Activated CD4-positive, alpha-beta T cell treated with anti-CD3 and anti-CD28 coated beads for 24 hours (primary cell): ENCODE results near the gene BCL3.
"Not testable (repeated sequence)": the region's sequence is repeated elsewhere in the genome, so short reads cannot be mapped to it uniquely, and the experiment has no call there.

Experiments
- DNase-seq, 2 donors: peaks; one replicate each; pipeline ENCODE4 v3.0.0-alpha.2; 2020; ENCODE audit warnings: low read depth in 2 of 2

BCL3 gene

GRCh38 chr19:44748426-44749254 is at the start of gene BCL3:
Gene BCL3 (plus strand): TSS chr19:44748708. CDS start chr19:44748791, 83 bp downstream.
- DNase-seq: peak; percentile 40 to 52

DNA sequence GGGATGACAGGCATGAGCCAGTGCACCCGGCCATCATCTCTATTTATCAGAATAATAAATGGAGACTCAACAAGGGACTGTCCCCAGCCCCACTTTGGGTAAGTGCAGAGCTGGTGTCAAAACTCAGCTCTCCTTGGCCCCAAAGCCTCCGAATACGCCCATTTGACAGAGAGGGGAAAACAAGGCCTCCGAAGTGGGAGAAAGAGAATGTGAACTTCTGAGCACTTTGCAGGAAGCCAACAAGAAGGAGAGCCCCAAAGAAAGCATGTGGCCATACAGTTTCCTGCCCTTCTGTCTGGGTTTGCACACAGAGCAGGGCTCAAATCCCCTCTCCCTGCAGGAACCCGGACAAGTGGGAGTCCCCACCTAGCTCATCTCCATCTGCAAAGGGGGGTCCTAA is 48.0 kb upstream of the BCL3 start:
- no peak for DNase-seq

GRCh38 chr19:44701228-44701627 is 47.3 kb upstream of the BCL3 start:
- no peak for DNase-seq

DNA sequence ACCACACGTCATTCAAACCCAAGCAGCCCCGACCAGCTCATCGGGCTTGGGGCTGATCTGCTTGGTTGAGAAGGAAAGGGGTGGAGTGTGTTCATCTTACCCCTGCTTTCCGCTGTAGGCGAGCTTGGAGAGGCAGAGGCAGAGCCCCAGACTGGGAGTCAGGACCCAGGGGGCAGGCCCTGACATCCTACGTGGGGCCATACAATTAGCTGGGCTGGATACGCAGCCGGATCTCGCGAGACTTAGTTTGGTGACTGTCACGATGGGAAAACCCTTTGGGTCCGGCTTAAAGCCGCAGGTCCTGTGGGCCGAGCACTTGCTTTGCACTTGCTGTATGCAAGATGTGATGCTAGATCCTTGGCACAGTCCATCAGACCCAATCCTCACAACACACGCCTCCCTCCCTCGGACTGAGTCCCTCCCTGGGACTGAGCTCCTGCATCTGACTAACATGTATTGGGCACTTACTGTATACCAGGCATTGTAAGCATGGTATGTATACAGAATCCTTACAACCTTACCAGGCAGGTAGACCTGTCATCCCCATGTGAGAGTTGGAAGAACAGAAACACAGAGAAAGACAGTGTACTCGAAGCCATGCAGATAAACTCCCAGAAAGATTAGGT is 45.8 kb upstream of the BCL3 start:
- DNase-seq: no peak

DNA sequence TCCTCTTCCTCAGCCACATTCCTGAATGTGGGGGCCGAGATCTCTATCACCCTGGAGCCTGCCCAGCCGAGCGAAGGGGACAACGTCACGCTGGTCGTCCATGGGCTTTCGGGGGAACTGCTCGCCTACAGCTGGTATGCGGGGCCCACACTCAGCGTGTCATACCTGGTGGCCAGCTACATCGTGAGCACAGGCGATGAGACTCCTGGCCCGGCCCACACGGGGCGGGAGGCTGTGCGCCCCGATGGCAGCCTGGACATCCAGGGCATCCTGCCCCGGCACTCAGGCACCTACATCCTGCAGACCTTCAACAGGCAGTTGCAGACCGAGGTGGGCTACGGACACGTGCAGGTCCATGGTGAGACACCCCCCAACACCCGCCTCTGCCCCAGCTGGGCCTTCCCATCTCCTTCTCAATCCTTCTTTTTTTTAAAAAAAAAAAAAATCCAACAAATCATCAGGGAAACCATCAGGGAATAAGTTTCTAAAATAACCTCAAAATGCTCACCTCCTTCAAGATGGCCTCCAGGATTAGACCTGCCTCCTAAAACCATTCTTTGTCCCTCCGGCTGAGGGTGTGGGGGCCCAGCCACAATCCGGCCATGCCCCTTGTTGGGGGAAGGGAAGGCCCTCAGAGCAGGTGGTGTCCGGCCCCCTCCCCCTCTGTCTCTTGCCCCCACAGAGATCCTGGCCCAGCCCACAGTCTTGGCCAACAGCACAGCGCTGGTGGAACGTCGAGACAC is 45.0 kb upstream of the BCL3 start:
- DNase-seq: no peak

- DNase-seq: no peak
Measured at GRCh38 chr19:44704982-44705381, 43.5 kb upstream of the BCL3 start.

DNA sequence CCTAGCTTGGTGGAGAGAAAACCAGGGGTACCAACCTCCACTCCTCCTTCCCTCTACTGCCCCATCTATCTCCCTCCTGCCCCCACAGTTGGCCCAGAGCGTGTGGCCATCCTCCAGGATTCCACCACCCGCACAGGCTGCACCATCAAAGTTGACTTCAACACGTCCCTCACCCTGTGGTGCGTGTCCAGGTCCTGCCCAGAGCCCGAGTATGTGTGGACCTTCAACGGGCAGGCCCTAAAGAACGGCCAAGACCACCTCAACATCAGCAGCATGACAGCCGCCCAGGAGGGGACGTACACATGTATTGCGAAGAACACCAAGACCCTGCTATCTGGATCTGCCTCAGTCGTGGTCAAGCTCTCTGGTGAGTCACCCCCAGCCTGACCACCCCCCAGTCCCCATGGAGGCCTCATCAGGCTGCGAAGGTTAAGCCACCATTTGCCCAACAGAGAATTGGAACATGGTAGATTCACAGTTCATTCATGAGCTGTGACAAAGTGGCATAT is 43.0 kb upstream of the BCL3 start:
- no peak for DNase-seq

DNA sequence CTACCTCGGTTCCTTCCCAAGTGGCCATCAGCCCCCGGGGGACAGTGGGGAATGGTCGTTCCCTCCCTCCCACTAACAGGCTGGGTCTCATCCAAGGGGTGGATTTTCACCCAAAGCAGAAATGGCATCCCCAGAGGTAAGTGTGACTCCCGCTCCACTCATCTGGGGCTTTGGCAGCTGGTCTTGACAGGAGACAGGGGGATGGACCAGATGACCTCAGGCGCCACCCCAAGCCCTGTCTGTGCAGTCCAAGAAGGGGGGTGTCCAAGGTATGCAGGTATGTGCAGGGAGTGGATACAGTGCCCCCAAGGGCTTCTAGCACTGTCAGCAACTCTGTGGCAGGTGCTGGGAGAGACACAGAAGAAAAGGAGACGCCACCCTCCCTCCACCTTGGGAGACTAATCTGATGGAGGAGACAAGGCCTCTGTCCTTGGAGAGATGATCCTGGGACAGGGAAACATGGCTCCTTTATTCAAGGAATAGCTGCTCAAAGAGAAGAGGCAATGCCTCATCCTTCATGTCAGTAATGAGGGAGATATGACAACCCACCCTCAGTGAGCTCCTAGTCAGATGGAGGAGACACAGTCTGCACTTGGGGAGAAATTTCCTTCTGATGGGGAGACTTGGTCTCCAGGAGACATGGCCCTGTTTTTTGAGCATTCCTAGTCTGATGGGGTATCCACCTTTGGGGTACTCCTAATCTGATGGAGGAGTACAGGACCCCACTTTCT is 41.8 kb upstream of the BCL3 start:
- DNase-seq: no peak

DNA sequence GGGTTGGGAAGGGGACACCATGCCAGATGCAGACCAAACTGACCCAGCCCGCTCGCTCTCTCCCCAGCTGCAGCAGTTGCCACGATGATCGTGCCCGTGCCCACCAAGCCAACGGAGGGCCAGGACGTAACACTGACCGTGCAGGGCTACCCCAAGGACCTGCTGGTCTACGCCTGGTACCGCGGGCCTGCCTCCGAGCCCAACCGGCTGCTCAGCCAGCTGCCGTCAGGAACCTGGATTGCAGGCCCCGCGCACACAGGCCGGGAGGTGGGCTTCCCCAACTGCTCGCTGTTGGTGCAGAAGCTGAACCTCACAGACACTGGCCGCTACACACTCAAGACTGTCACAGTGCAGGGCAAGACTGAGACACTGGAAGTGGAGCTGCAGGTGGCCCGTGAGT is 40.7 kb upstream of the BCL3 start:
- DNase-seq: no peak

- DNase-seq: no peak
Measured at GRCh38 chr19:44708940-44709339, 39.6 kb upstream of the BCL3 start.

DNA sequence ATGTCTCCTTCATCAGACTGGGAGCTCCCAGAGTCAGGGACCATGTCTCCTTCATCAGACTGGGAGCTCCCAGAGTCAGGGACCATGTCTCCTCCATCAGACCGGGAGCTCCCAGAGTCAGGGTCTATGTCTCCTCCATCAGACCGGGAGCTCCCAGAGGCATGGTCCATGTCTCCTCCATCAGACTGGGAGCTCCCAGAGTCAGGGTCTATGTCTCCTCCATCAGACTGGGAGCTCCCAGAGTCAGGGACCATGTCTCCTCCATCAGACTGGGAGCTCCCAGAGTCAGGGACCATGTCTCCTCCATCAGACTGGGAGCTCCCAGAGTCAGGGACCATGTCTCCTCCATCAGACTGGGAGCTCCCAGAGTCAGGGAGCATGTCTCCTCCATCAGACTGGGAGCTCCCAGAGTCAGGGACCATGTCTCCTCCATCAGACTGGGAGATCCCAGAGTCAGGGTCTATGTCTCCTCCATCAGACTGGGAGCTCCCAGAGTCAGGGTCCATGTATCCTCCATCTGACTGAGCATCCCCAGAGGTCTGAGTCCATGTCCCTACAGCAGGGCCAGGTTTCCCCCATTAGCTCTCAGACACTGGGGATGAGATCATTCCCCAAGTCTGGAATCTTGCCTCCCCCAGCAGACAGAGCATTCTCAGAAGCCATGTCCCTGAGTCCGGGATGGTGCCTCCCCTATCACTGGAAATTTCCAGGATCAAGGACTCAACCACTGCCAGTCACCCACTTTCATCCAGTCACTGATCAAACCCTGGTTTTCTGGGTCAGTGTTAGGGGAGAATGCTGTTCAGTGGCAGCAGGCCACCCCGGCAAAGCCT is 38.9 kb upstream of the BCL3 start:
- DNase-seq: not testable (repeated sequence)

- DNase-seq: no peak
Measured at GRCh38 chr19:44710483-44710882, 38.0 kb upstream of the BCL3 start.

DNA sequence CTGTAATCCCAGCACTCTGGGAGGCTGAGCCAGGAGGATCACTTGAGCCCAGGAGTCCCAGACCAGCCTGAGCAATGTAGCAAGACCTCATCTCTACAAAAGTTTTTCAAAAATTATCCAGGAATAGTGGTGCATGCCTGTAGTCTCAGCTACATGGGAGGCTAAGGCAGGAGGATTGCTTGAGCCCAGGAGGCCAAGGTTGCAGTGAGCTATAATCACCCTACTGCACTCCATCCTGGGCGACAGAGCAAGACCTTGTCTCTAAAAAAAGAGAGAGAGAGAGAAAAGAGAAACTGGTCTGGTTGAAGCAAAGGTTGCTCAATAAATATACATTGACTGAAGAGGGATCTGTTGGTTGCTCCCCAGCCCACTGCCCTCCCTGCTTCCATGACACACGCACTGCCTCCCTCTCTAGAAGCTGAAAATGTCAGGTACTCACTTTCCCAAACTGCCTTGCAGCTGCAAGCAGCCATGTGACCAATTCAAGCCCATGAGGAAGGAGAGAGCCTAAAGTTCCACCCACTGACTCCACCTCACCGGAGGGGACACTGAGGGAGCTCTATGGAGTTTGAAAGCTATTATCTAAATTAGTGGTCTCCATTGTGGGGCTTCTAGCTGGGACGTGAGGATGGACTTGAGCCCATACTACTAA is 35.5 kb upstream of the BCL3 start:
- DNase-seq: no peak

DNA sequence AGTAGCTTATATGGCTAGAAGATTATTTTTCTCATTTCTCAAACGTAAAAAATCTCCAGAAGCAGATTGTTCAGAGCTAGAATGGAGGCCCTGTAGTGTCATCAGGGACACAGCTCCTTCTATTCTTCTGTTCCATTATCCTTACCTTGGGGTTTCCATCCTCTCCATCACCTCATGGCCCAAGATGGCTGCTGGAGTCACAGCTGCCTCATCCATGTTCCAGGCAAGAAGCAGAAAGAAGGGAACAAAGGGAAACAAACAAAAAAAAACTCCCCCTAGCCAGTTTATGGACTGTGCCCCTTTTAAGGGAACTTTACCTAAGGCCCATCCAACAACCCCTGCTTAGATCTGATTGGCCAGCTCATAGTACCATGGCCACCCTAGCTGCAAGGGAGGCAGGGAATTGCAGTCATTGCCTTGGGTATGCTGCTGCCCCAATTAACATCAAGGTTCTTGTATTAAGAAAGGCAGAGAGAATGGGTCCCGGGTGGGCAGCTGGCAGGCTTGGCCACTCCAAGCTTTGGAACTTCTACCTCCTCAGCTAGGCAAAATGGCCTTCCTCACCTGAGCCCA is 33.8 kb upstream of the BCL3 start:
- DNase-seq: no peak

GRCh38 chr19:44717603-44718002 is 30.9 kb upstream of the BCL3 start:
- no peak for DNase-seq

- DNase-seq: no peak
Measured at GRCh38 chr19:44718441-44719261, 29.9 kb upstream of the BCL3 start.

- no peak for DNase-seq
Measured at GRCh38 chr19:44719262-44719701, 29.2 kb upstream of the BCL3 start.

GRCh38 chr19:44720396-44720795 is 28.1 kb upstream of the BCL3 start:
- not testable (repeated sequence) for DNase-seq

GRCh38 chr19:44720945-44721344 is 27.6 kb upstream of the BCL3 start:
- no peak for DNase-seq
